BE2C (cell line): Measurements from ENCODE around the gene CALCA.

ENCODE experiments used
- DNase-seq: peaks from one replicate; pipeline ENCODE4 v3.0.0-alpha.2; 2020
- H3K27me3 ChIP-seq: fragments of 250-450 bp; sonication (Bioruptor Pico); 2 replicates; pipeline ENCODE4 v1.5.1; 2020; ENCODE audit warnings: mild to moderate bottlenecking
- H3K36me3 ChIP-seq: fragments of 250-450 bp; sonication (Bioruptor Pico); 2 replicates; pipeline ENCODE4 v1.5.1; 2020; ENCODE audit warnings: mild to moderate bottlenecking
- H3K4me1 ChIP-seq: fragments of 250-450 bp; sonication (Bioruptor Pico); 2 replicates; pipeline ENCODE4 v1.5.1; 2020
- H3K4me3 ChIP-seq: 2 replicates; pipeline ENCODE4 v1.5.1; 2011; ENCODE audit warnings: low read depth, low read length
- H3K9me3 ChIP-seq: fragments of 250-450 bp; sonication (Bioruptor Pico); 2 replicates; pipeline ENCODE4 v1.5.1; 2020
- CTCF ChIP-seq: IDR thresholded peaks from 2 replicates; pipeline ENCODE4 v1.5.1; 2012; ENCODE audit warnings: mild to moderate bottlenecking, low read depth, low read length

The CALCA gene

GRCh38 chr11:14973621-14974514 lies 1.7 kb upstream of the CALCA start:
- no peaks in the 10 kb centered on the region for H3K36me3 ChIP-seq
- TF ChIP-seq CTCF: no peak
- H3K27me3 ChIP-seq: peaks cover 57% of the 10 kb centered on the region
- H3K4me3 ChIP-seq: peak overlapping the region; percentile 29; the same call in 1 of the 2 replicates
- H3K9me3 ChIP-seq: no peaks in the 10 kb centered on the region
- H3K4me1 ChIP-seq: no peaks in the 10 kb centered on the region
- DNase-seq: peak; percentile 18

GRCh38 chr11:14972581-14973495 lies 687 bp upstream of the CALCA start:
- H3K9me3 ChIP-seq: no peaks in the 10 kb centered on the region
- H3K4me3 ChIP-seq: no peak overlapping the region
- no peaks in the 10 kb centered on the region for H3K36me3 ChIP-seq
- no peak for DNase-seq
- no peaks in the 10 kb centered on the region for H3K4me1 ChIP-seq
- H3K27me3 ChIP-seq: peaks cover 57% of the 10 kb centered on the region
- TF ChIP-seq CTCF: no peak

GRCh38 chr11:14969901-14970323 lies 2.2 kb downstream of the CALCA start:
- peak; percentile 57 for TF ChIP-seq CTCF
- DNase-seq: peak; percentile 65
- peaks cover 42% of the 10 kb centered on the region for H3K27me3 ChIP-seq

GRCh38 chr11:14967581-14968243 lies 4.4 kb downstream of the CALCA start:
- Histone ChIP-seq H3K4me1 (no peaks in the 10 kb centered on the region), H3K36me3 (no peaks in the 10 kb centered on the region), H3K4me3 (no peak overlapping the region), H3K9me3 (no peaks in the 10 kb centered on the region), H3K27me3 (peaks cover 20% of the 10 kb centered on the region)
- no peak for DNase-seq
- TF ChIP-seq CTCF: no peak

More at GRCh38 chr11:14969901-14970323, 2.2 kb downstream of the CALCA start:
- Histone ChIP-seq H3K4me1 (no peaks in the 10 kb centered on the region), H3K4me3 (no peak overlapping the region), H3K9me3 (no peaks in the 10 kb centered on the region), H3K36me3 (no peaks in the 10 kb centered on the region)

- DNase-seq: no peak
- no peaks in the 10 kb centered on the region for H3K9me3 ChIP-seq
- H3K27me3 ChIP-seq: no peaks in the 10 kb centered on the region
- no peaks in the 10 kb centered on the region for H3K4me1 ChIP-seq
- H3K36me3 ChIP-seq: no peaks in the 10 kb centered on the region
- H3K4me3 ChIP-seq: no peak overlapping the region
- TF ChIP-seq CTCF: no peak
Measured at GRCh38 chr11:14956111-14956510, 16.0 kb downstream of the CALCA start.
